H1 (cell line): ENCODE measurements around the gene CASP4. TPM values are rescaled to one million over a fixed set of nuclear protein-coding genes. Genes with fewer than 3 reads are reported as not detected.
"Not testable (repeated sequence)": the region's sequence is repeated elsewhere in the genome, so short reads cannot be mapped to it uniquely, and the experiment has no call there.

Experiments
- CTCF ChIA-PET: fragments of 300-600 bp; sonication (Branson Sonifier 250); formaldehyde crosslinking; loops from one replicate; lab custom pipeline; 2021; ENCODE audit not compliant: partially characterized antibody; lab: Charles Lee
- POLR2A ChIA-PET: fragments of 300-600 bp; sonication (Branson Sonifier 250); formaldehyde crosslinking; loops from one replicate; lab custom pipeline; 2021; ENCODE audit warnings: inconsistent platforms; ENCODE audit not compliant: partially characterized antibody; lab: Charles Lee
- DNase-seq, 2 experiments: peaks; one replicate each; pipeline versions ENCODE4 v3.0.0 to v3.0.0-alpha.2; 2010 to 2022; ENCODE audit warnings: low spot score in 2 of 2, low read depth in 1 of 2, mixed read lengths in 1 of 2
- FAIRE-seq: peaks from 2 replicates; lab custom pipeline; 2011; peaks lifted over from hg19 to GRCh38; lab: Jason Lieb, UNC
- H2AFZ ChIP-seq: 2 replicates; pipeline ENCODE4 v1.8.1; 2012; ENCODE audit warnings: low read length, inconsistent platforms
- H2AK5ac ChIP-seq: 2 replicates; pipeline ENCODE4 v1.6.1; 2013; ENCODE audit warnings: low read depth, low read length
- H2BK120ac ChIP-seq: replicated peaks from 2 replicates; pipeline ENCODE3; 2013; ENCODE audit warnings: low read depth, low read length, inconsistent platforms
- H2BK12ac ChIP-seq: 2 replicates; pipeline ENCODE4 v1.6.1; 2013; ENCODE audit warnings: low read depth, low read length
- H2BK15ac ChIP-seq: 2 replicates; pipeline ENCODE4 v1.6.1; 2013; ENCODE audit warnings: low read length
- H2BK20ac ChIP-seq: 2 replicates; pipeline ENCODE4 v1.6.1; 2013; ENCODE audit warnings: low read length
- H2BK5ac ChIP-seq: 2 replicates; pipeline ENCODE4 v1.6.1; 2013; ENCODE audit warnings: low read depth, low read length
- H3K14ac ChIP-seq: 2 replicates; pipeline ENCODE4 v1.6.1; 2013; ENCODE audit warnings: inconsistent platforms; ENCODE audit not compliant: insufficient read length
- H3K18ac ChIP-seq: 2 replicates; pipeline ENCODE4 v1.6.1; 2013; ENCODE audit warnings: low read length; ENCODE audit errors: extremely low read depth
- H3K23ac ChIP-seq: 2 replicates; pipeline ENCODE4 v1.6.1; 2013; ENCODE audit warnings: inconsistent platforms; ENCODE audit not compliant: insufficient read length
- H3K23me2 ChIP-seq: 2 replicates; pipeline ENCODE4 v1.6.1; 2013; ENCODE audit warnings: low read depth, low read length
- H3K27ac ChIP-seq: 2 replicates; pipeline ENCODE4 v1.6.1; 2011; ENCODE audit warnings: low read depth, low read length, inconsistent platforms
- H3K27me3 ChIP-seq, 4 experiments: replicated peaks in 1 of 4; 1 replicate in 1 of 4; 2 replicates in 3 of 4; pipeline versions ENCODE4 v1.6.1 to v1.8.1; 2011 to 2013; ENCODE audit warnings: low read length in 3 of 4, mild to moderate bottlenecking in 3 of 4, inconsistent platforms in 2 of 4, mixed read lengths in 2 of 4, moderate library complexity in 1 of 4; ENCODE audit not compliant: control insufficient read depth in 3 of 4, insufficient read depth in 3 of 4; ENCODE audit errors: extremely low read depth in 1 of 4
- H3K36me3 ChIP-seq, 4 experiments: 2 replicates each; pipeline versions ENCODE4 v1.6.1 to v1.8.1; 2011 to 2013; ENCODE audit warnings: mild to moderate bottlenecking in 4 of 4, low read length in 3 of 4, moderate library complexity in 2 of 4, control low read depth in 1 of 4, inconsistent platforms in 1 of 4; ENCODE audit not compliant: insufficient read depth in 4 of 4, control insufficient read depth in 2 of 4
- H3K4ac ChIP-seq: replicated peaks from 2 replicates; pipeline ENCODE3; 2013; ENCODE audit warnings: low read length, low read depth, mixed read lengths, inconsistent platforms; ENCODE audit not compliant: insufficient read length
- H3K4me1 ChIP-seq, 4 experiments: replicated peaks in 1 of 4; 1 replicate in 1 of 4; 2 replicates in 3 of 4; pipeline versions ENCODE4 v1.6.1 to v1.8.1; 2011 to 2013; ENCODE audit warnings: low read length in 3 of 4, inconsistent platforms in 2 of 4, mixed read lengths in 1 of 4; ENCODE audit not compliant: insufficient read depth in 4 of 4, control insufficient read depth in 3 of 4
- H3K4me2 ChIP-seq, 2 experiments: 2 replicates each; pipeline versions ENCODE4 v1.6.1 to v1.8.1; 2011 to 2013; ENCODE audit warnings: low read depth in 2 of 2, low read length in 2 of 2, control low read depth in 1 of 2, inconsistent platforms in 1 of 2, mild to moderate bottlenecking in 1 of 2; ENCODE audit not compliant: insufficient read depth in 1 of 2
- H3K4me3 ChIP-seq, 4 experiments: fragments of 200-600, 300-600 bp in 1 of 4; sonication (generic), shearing (Covaris generic), sonication (Bioruptor Twin) in 1 of 4; 2 replicates each; pipeline versions ENCODE4 v1.5.1 to v1.8.1; 2011 to 2016; ENCODE audit warnings: low read length in 4 of 4, low read depth in 3 of 4, control low read depth in 2 of 4, inconsistent platforms in 2 of 4, mild to moderate bottlenecking in 2 of 4, mixed read lengths in 1 of 4, moderate library complexity in 1 of 4; ENCODE audit not compliant: insufficient read depth in 2 of 4; ENCODE audit errors: extremely low read depth in 1 of 4
- H3K56ac ChIP-seq: replicated peaks from 2 replicates; pipeline ENCODE3; 2013; ENCODE audit warnings: low read depth, mild to moderate bottlenecking, mixed read lengths, low read length, inconsistent platforms; ENCODE audit not compliant: insufficient read length
- H3K79me1 ChIP-seq: 2 replicates; pipeline ENCODE4 v1.6.1; 2013; ENCODE audit warnings: low read depth, low read length, control low read depth
- H3K79me2 ChIP-seq, 2 experiments: 2 replicates each; pipeline versions ENCODE4 v1.6.1 to v1.8.1; 2012 to 2013; ENCODE audit warnings: low read length in 2 of 2, mild to moderate bottlenecking in 2 of 2, inconsistent platforms in 1 of 2; ENCODE audit not compliant: insufficient read depth in 2 of 2, control insufficient read depth in 1 of 2
- H3K9ac ChIP-seq, 4 experiments: replicated peaks in 1 of 4; 1 replicate in 1 of 4; 2 replicates in 3 of 4; pipeline versions ENCODE4 v1.6.1 to v1.8.1; 2011 to 2013; ENCODE audit warnings: low read depth in 3 of 4, low read length in 3 of 4, control low read depth in 2 of 4, mild to moderate bottlenecking in 2 of 4, moderate library complexity in 2 of 4, inconsistent platforms in 1 of 4; ENCODE audit errors: extremely low read depth in 1 of 4
- H3K9me3 ChIP-seq, 2 experiments: 2 replicates each; pipeline versions ENCODE4 v1.6.1 to v1.8.1; 2012 to 2013; ENCODE audit warnings: mild to moderate bottlenecking in 2 of 2, moderate library complexity in 2 of 2, control low read depth in 1 of 2, inconsistent platforms in 1 of 2, low read depth in 1 of 2, low read length in 1 of 2, mixed read lengths in 1 of 2; ENCODE audit not compliant: insufficient read depth in 2 of 2
- H4K20me1 ChIP-seq, 2 experiments: replicated peaks in 1 of 2; 2 replicates each; pipeline versions ENCODE3 to v1.8.1; 2011 to 2013; ENCODE audit warnings: inconsistent platforms in 2 of 2, low read length in 2 of 2, mild to moderate bottlenecking in 1 of 2; ENCODE audit not compliant: insufficient read depth in 2 of 2, control insufficient read depth in 1 of 2
- H4K5ac ChIP-seq: 2 replicates; pipeline ENCODE4 v1.6.1; 2013; ENCODE audit warnings: low read length, low read depth, mixed read lengths, inconsistent platforms; ENCODE audit not compliant: insufficient read length
- H4K8ac ChIP-seq: 2 replicates; pipeline ENCODE4 v1.8.0; 2013; ENCODE audit warnings: mild to moderate bottlenecking, moderate library complexity, low read length, inconsistent platforms; ENCODE audit not compliant: insufficient read depth; ENCODE audit errors: extremely low read depth
- H4K91ac ChIP-seq: replicated peaks from 2 replicates; pipeline ENCODE3; 2013; ENCODE audit warnings: low read length, mixed read lengths, inconsistent platforms; ENCODE audit not compliant: insufficient read length
- EP300 ChIP-seq, 2 experiments: IDR thresholded peaks; 1 replicate in 1 of 2; 2 replicates in 1 of 2; pipeline ENCODE4 v1.6.1; 2011 to 2012; ENCODE audit warnings: low read depth in 2 of 2, low read length in 2 of 2, mild to moderate bottlenecking in 2 of 2, borderline replicate concordance in 1 of 2, inconsistent platforms in 1 of 2, moderate library complexity in 1 of 2
- WGBS, 2 experiments: shearing (Covaris generic) in 1 of 2; methylation state at CpG; one replicate each; pipeline versions ENCODE4 v1.1.6 to v1.1.7; 2013 to 2015; ENCODE audit warnings: low lambda C conversion rate in 2 of 2, mixed read lengths in 2 of 2, inconsistent platforms in 1 of 2, low coverage in 1 of 2, missing lambda C conversion rate in 1 of 2; ENCODE audit not compliant: insufficient replicate concordance in 2 of 2, insufficient coverage in 1 of 2, insufficient read length in 1 of 2; ENCODE audit errors: extremely low coverage in 1 of 2, missing lambda C conversion rate in 1 of 2; 5-methylcytosine and 5-hydroxymethylcytosine counted together
- polyA plus RNA-seq, 7 experiments: library from polyadenylated mRNA; depleted of rRNA in 3 of 7; stranded (reverse) in 5 of 7; unstranded in 2 of 7; fragments of >200 nt in 5 of 7; fragments of 200-250 nt in 2 of 7; gene quantifications; 1 replicate in 5 of 7; 2 replicates in 1 of 7; 4 replicates in 1 of 7; pipeline versions ENCODE4 v1.2.1 to v1.2.3, GENCODE V29; 2011 to 2013; ENCODE audit warnings: missing spikeins in 2 of 7, mixed read lengths in 2 of 7
- total RNA-seq: library from RNA; stranded (reverse); fragmentation: NEBNext Ultra II Directional; extraction: Animal tissue kit (Norgen Biotek cat#: 25700); gene quantifications from 2 replicates; pipeline ENCODE4 v1.2.1, GENCODE V29; 2021

Gene CASP4
- total and polyA plus RNA-seq, 2 of the 8 experiments (the other 6 are each of a cell fraction or from before 2014, with no cell fraction given): 0.09 TPM; not detected in 1

GRCh38 chr11:104972924-104973323 lies 4.5 kb upstream of the CASP4 start:
- H3K56ac ChIP-seq, H4K91ac ChIP-seq, DNase-seq, H3K4me3 ChIP-seq, H2BK15ac ChIP-seq, H3K18ac ChIP-seq, H3K9ac ChIP-seq, FAIRE-seq, H3K4me2 ChIP-seq, H4K20me1 ChIP-seq, H4K8ac ChIP-seq, H3K27me3 ChIP-seq, H3K79me1 ChIP-seq, POLR2A ChIA-PET, H3K14ac ChIP-seq, H3K23me2 ChIP-seq, H4K5ac ChIP-seq, H3K79me2 ChIP-seq, H2BK20ac ChIP-seq, H2BK120ac ChIP-seq, H2AK5ac ChIP-seq, H3K4me1 ChIP-seq, H3K36me3 ChIP-seq, H3K4ac ChIP-seq, H2AFZ ChIP-seq, H2BK5ac ChIP-seq, H3K23ac ChIP-seq, H3K27ac ChIP-seq, H2BK12ac ChIP-seq: not testable (repeated sequence)
- H3K9me3 ChIP-seq: peaks cover 7 to 16% of the 10 kb centered on the region in 2 experiments; a peak in 3 of 4 replicates
- peak in 1 of 2 experiments; percentile 37; a peak in 1 of 3 replicates for TF ChIP-seq EP300 (IDR thresholded peaks at IDR 0.05; ENCODE audit: borderline replicate concordance in 1 of 2, low read depth in 2 of 2, low read length in 2 of 2)
- 95% methylated on average over 8 of the region's 8 CpGs; no CpG with 5 or more reads in 1 of the 2 experiments for WGBS, 2 experiments
- CTCF ChIA-PET: interaction anchor here (0.6 kb wide), 2 partner anchors 488 to 898 kb away, joined by 3 to 4 read pairs; no protein-coding TSS in a partner anchor
